Measurements from ENCODE around the gene SIGLEC12.

SIGLEC12 gene

DNA sequence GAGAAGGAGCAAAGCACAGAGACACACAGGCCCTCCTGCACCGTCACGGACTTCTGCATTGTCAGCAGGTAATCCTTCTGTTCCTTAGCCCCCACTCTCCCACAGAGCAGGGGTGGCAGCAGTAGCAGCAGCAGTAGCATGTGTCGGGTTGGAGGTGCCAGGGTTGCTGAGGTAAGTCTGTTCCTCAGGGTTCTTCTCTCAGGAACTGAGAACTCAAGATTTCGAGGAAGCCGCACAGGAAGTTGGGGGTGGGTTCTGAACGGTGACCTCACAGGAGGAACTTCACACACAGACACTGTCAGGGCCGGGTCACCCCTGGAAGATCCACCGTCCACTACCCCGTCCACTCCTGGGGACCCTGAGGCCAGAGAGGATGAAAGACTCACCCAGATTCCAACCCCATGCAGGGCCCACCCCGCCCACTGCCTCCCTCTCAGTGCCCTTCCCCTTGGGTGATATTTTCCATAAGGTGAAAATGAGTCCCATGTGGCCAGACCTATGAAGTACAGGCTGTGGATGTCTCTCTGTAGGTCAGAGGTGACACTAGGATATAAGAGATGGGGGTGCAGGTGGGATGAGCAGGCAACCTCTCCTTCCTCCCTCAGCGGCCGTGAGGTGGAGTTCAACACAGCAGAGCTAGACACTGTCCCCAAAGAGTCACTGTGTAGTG is at the start of gene SIGLEC12:
Gene SIGLEC12 (minus strand): TSS at position 207 of the 670 bp plus-strand sequence. CDS start 67 bp downstream, at position 140.
- no peak for DNase-seq

DNA sequence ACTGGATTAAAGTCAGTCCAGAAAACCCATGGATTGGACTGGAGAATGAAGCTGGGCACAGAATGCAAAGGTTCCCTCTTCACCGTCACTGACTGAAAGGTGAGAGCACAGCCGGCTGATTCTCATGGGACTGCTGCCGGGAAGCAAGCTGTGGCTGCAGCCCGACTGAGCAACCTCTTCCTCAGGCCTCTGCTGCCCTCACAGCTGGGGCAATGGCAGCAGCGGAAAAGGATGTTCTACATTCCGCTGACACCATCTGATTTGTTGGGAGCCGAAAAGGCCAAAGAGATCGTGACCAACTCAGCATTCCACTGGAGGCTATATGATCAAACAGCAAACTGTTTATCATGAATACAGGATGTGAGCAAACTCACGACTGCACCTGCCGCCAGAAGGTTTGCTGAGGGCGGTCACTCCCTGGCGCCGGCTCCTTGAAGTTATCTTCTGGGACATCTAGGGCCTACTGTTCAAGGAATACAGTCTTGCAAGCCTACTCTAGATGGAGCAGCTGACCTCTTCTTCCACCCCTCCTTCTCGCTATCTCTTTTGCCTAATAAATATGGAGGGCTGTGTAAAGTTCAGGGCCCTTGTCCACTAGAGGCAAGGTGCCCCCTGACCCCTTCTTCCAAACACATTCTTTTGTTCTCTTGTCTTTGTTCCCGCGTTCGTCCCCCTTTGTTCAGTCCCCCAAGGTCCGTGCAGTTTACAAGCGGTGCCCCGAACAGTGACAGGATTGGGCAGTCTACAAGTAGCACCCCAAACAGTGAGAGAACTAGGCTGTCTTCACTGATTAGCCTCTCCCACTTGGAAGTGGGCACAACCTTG is 49.5 kb upstream of the SIGLEC12 start:
- no peak for DNase-seq

DNA sequence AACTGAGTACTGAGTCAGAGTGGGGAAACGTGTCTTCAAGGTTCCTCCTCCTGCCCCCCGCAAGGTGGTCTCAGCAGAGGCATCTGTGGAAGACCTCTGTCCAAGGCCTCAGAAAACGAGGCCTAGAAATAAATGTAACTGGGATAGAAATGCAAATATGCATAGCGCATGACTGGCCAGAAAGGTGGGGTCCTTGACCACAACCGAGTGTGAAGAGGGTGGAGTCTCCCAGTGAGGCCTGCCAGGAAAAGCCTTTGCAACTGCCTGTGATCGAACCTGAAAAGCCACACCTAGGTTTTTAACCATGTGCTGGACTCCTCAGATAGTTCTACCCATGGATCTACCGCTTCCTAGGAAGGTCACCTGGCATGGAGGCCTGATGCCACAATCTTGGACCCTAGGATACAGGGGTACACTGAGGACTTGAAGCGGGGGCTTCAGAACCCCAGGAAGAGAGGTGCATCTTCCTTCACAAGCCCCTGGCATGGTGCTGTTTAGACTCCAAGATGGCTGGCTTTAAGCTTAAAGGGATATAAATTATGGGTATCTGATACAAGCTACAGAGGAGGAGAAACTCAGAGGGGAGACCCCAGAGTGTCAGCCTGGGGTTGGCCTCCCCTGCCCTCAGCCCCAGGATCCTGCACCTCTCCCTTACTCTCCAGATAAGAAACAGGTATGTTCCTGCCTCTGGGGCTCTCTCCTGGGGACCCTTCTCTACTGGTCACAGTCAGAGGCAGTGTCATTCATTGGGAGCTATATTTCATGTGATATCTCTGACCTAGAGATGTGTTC is 48.1 kb upstream of the SIGLEC12 start:
- no peak for DNase-seq

DNA sequence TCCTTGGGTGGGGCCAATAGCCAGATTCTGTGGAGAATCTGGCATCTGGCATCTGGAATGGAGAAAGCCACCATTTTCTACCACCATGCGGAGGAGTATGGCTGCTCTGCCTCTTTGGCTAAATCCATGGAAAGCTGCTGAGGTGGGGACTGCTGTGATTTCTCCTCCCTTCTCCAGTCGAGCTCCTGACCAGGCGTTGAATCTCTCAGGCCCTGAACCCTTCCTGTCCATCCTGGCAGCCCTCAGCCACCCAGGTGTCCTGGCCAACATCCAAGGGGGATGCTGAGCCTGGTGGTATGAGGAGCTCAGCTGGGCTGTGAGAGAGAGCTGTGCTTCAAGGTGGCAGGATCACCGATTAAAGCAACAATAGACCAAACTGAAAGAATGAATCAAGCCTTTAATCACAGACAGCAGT is 47.3 kb upstream of the SIGLEC12 start:
- no peak for DNase-seq

DNA sequence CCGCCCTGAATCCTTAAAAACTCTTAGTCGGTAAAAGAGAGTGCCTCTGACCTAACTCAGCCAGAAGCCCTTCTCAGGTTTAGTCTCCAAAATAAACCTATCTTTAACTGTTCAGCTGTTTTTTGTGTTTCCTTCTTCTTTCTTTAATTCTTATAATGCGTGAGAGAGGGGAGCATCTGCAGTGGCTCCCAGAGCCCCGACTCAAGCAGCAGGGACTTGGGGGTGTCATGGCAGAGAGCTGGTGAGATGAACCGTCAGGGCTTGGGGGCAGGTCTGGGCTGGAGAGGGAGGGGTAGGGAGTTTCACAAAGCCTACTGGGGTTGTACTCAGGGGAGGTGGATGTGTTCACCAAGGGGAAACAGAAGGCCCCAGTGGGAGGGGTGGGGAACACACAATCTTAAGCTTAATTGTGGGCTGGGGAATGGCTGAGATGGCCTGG is 46.6 kb upstream of the SIGLEC12 start:
- no peak for DNase-seq

DNA sequence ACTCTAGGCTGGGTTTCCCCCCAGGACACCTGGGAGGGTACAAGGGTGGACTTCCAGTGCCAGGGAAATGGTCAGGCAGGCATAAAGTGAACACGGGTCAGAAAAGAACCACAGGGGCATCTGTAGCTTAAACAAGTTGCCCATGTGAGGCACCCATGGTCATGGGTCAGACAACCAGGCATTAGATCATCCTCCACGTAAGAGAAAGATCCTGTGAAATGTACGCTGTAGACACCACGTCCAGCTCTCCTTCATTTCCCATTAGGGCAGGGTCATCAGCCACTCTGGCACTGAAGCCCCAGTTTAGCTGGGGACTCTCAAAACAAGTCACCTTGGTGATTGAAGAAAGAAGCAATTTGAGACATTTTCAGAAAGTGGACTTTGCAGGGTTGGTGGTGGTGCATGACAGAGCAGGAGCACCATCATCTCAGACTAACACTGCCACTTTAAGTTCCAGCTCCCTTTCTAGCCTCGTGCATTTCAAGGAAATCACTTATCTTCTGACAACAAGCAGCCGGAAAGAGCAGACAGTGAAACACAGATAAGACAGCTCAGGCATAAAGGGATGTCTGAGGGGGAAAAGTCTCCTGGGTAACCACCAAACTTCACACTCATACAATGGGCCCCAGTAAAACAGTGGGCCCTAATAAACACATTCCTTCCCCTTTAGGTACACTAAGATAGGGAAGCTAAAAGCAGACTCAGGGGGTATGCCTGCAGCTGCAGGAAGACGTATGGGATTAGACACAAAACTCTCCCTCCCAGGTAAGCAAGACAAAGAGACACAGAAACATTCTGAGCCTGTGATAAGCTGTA is 46.0 kb upstream of the SIGLEC12 start:
- no peak for DNase-seq

DNA sequence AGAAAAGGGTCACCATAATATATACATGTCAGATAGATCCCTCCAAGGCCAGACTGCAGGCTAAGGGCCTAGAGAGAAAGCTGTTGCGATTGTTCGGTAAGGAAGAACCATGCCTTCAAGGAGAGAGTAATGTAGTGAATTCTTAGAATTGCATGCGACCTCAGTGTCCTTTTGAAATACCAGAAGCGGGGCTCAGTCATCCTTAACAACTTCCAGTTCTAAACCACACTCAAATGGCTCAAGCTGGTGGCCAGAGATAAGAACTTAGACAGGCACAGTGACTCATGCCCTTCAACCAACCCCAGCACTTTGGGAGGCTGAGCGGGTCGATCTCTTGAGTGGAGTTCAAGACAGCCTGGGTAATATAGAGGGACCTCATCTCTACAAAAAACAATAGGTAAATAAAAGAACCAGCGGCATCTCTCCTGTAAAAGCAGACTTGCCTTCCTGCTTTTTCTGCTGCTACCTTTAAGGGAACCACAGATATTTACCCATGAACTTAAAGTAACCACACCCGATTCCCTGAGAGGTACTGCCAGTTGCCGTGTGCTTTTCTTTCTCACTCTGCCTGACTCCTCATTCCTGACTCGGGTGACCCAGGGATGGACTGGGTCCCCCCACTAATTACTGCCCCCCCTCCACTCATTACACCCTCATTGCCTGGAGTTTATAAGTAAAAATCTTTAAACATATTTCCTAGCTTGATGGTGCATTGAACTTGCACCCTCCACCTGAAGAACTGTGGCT is 45.2 kb upstream of the SIGLEC12 start:
- DNase-seq, result no peak

DNA sequence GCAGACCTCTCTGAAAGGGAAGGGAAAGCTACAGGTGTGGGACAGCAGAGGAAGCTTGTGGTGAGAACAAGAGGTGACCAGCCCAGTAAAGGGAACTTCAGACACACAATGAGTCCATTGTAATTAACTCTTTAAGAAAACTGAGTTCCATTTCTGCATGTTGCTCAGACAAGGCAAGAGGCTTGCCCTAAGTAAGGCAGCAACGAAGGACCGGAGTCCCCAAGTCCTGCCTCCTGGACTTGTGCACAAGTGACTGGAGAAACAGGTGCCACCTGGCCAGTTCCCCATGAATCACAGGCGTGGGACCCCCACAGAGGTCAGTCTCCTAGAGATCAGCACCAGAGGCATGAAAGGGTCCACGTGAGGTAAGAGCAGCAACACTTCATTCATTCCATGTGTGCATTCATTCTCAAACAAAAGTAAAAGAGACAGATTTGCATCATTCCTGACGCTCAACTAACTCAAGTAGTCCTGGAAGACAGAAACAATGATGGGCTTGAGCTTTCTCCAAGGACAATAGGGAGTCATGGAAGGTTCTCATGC is 44.6 kb upstream of the SIGLEC12 start:
- DNase-seq, result no peak

DNA sequence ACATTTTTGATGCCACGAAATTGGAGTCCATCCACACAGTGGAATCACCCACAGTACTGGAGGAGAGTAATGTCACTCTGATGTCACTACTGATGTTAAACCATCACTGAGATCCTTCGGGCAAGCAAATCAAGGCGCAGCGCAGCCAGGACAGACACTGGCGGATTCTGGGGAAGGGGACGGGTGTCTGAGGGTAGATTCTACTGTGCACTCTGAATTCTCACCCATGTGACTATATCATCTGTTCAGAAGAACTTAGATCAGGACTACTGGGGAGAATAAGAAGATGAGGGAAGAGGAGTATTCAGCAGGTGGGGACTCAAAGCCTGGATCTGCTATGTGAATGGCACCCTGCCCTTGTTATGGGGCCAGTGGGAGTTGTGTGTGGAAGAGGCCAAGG is 42.4 kb upstream of the SIGLEC12 start:
- DNase-seq, result no peak

DNA sequence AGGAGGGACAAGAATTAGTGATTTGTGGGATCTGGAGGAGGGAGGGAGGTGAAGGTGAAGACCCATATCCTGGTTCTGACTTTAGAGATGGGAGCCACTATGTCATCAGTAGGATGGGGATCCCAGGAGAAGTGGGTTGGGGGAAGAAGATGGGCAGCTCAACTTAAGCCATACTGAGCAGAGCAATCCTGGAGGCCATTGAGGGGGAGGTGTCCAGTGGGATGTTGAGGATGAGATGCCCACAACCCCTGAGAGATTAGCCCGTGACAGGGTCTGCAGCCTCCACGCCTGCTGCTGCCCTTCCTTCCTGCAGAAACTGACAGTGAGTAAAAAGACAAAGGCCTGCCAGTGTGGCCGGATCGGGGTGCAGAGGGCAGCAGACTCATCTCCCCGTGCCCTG is 41.1 kb upstream of the SIGLEC12 start:
- DNase-seq, result no peak

DNA sequence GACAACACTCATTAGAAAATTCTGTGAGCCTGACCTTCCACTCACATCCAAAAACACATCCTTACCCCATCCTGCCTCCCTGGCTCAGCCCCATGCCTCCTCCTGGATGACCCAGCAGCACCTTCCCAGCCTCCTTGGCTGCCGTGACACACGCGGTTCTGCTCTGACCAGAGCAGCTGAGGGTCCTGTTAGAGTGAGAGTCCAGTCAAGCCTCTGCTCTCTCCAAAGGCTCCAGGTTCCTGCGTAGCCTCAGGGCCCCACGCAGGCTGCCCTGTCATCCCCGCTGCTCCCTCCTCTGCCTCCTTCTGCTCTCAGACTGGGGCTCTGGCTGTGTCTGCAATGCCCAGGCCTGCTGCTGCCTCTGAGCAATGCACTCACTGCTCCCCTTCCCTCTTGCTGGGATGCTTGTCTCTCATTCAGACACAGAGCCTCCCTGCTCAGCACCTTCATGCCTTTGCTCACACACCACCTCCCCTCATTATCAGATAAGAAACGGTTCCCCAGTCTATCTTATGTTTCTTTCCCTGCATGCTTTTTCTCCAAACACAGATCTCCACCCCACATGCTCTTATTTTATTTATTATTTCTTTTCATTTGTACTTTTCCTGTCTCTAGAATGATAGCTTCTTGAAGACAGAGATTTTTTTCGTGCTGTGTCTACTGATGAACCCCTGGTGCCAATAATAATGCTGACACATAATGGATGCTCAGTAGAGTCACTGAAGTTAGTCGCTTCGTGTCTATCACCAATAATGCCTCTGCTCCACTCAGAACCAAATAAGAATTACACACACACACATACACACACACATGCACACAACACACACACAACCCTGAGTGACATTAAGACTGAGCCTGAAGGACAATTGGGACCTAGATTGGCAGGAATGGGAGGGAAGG is 40.1 kb upstream of the SIGLEC12 start:
- DNase-seq, result no peak

DNA sequence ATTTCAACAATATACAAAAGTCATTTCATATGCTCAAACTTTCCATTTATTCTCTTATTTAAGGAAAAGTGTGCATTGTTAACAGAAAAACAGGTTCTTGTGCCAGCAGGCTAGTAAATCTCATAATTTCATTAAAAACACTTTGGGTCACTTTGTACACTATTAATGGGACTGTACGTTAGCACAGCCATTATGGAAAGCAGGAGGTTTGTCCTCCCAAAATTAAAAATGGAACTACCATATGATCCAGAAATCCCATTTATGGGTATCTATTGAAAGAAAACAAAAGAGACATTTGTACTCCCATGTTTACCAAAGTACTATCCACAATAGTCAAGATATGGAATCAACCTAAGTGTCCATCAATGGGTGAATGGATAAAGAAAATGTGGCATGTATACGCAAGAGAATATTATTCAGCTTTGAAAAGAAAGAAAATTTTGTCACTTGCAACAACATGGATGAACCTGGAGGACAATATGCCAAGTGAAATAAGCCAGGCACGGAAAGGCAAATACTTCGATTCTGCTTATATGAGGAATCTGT is 38.3 kb upstream of the SIGLEC12 start:
- no peak for DNase-seq

DNA sequence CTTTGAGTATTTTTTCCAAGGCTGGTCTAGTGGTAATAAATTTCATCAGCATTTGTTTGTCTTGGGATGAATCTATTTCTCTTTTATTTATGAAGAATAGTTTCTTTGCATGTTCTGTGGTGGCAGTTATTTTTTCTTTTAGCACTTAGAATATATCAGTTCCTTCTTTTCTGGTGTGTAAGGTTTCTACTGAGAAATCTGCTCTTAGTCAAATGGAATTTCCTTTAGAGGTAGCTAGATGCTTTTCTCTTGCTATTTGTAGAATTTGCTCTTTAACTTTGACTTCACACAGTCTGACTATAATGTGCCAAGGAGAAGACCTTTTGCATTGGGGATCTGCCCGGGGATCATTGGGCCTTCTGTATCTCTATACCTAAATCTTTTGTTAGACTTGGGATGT is 33.9 kb upstream of the SIGLEC12 start:
- no peak for DNase-seq

DNA sequence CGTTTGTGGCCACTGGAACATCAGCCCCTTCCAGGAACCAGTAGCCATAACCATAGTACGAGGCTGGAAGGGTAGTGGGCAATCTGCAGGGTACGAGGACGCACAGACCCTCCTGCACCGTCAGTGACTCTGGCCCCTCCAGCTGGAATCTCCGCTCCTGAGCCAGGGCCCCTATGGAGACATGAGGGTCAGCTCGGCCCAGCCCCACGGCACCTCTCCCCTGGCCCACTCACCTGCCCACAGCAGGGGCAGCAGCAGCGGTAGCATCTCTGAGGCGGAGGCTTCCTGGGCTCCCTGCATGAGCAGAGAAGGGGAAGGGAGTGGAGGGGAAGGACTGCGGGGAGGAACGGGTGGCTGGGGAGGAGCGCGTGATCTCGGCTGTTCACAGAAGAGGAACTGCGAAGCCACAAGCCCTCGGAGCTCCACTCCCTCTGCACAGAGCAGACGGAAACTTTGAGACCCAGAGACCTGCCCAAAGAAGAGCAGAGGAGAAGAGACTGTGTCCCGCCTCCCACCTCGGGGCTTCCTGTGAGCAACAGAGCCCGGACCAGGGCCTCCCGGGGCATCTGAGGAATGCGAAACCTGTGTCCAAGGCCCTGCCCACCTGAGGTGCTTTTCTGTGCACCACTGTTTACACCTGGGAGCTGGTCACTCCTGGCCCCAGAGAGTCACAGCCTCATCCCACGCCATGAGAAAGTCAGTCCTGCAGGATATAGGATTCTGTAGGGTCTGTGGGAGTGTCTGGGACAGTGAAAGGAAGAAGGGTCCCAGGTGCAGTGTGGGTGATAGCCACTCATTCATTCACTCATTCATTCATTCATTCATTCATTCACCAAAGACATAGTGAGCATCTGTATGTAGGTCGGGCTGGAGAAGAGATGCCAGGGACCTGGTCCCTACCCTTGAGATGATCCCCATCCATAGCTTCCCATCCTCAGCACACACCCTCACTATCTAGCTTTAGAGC is 30.0 kb upstream of the SIGLEC12 start, which contains the start of gene SIGLEC6:
Gene SIGLEC6 (minus strand): TSS at position 322 of the 967 bp plus-strand sequence. CDS start 22 bp downstream, at position 300.
- DNase-seq, result no peak

DNA sequence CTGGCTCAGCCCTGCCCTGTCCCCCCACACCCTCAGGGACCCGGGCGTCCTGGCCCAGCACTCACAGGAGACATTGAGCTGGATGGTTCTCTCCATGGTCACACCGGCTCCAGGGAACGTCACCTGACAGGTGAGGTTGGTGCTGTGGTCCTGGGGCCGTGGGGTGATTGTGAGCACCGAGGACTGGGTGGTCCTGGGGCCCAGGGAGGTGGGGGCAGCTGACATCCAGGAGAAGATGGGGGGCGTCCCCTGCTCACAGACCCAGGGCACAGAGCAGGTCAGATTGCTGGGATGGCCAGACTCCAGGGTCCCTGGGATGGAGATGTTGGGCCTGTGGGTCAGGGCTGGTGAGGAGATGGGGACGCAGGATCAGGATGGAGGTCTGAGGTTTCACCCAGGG is 29.0 kb upstream of the SIGLEC12 start:
- DNase-seq, result no peak

DNA sequence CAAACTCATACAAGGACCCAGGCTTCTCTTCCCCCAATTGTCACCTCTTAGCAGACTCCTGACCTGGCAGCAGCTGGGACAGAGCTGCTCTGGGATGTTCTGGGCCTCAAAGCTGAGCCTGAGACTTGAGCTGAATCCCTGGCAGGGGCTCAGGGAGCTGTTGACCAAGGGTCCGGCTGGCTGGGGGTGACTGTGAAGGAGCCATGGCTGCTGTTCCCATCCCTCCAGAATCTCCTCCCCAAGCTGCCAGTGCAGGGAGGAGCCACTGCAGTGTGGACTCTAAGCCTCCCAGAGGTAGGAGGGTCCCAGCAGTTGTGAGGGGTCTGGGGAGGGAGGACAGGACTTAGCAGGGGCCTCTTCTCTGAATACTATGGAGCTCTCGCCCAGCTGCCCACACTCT is 27.7 kb upstream of the SIGLEC12 start:
- no peak for DNase-seq

DNA sequence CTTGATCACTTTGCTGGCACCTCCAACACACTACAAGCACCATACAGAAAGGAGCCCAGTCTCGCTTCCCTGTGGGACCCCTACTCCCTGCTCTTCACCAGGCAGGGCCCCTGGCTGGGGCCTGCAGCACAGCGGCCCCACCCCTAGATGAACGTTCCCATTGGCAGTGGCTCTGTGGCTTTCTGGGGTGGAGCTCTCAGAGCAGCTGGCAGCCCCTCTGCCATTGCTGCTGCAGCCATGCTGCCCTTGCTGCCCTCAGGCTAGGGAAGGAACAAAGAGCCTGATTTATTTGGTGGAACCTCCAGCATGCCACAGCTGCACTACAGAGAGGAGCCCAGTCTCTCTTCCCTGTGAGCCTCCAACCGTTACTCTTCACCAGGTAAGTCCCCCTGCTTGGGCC is 24.1 kb upstream of the SIGLEC12 start:
- no peak for DNase-seq

DNA sequence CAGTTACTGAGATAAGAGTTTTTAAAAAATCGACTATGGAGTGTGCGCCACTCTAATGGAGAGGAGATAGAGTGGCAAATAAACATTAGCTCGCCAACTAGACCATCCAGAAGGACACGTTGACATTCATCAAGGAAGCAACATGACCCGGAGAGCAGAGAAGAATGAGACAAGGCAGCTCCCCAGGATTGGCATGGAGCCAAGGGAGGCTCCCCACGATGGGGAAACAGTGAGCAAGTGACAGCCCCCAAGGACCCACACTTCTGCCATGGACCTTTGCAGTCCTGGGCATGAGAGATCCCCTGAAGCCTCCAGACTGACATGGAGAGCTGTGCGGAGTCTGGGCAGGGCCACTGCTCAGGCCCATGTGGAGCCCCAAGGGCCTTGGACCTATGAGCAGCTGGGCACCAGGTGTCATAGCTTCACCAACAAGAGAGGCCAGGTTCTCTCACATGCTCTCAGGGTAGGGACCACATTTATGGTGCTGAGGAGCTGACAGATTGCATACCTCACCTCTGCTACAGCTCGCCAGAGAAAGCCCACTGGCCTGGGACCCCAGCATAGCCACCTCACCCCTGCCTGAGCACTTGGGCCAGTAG is 23.2 kb upstream of the SIGLEC12 start:
- no peak for DNase-seq
